ENCODE results near the gene KIF21A.
"Not testable (repeated sequence)": the region's sequence is repeated elsewhere in the genome, so short reads cannot be mapped to it uniquely, and the experiment has no call there.

The KIF21A gene

GRCh38 chr12:39443081-39443928 is at the start of gene KIF21A:
KIF21A (minus strand) TSS chr12:39443120; CDS start chr12:39442970, 150 bp downstream.
- DNase-seq (ENCODE audit: low spot score) = peak; percentile 87

- DNase-seq (ENCODE audit: low spot score) = no peak
Observed at GRCh38 chr12:39490500-39491282, 47.8 kb upstream of the KIF21A start.

DNA sequence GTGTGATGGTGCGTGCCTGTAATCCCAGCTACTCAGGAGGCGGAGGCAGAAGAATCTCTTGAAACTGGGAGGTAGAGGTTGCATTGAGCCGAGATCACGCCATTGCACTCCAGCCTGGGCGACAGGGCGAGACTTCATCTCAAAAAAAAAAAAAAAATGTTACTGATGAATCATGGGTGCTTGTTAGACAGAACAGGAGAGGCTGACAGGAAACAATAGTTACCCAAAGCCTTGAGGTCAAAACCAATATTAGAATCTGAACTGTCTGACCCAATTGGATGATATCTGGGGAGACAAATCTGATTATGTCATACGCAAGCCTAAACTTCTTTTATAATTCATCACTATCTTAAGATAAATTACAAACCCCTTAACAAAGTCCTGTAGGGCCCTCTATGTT is 40.7 kb upstream of the KIF21A start:
- DNase-seq (ENCODE audit: low spot score) = no peak

DNA sequence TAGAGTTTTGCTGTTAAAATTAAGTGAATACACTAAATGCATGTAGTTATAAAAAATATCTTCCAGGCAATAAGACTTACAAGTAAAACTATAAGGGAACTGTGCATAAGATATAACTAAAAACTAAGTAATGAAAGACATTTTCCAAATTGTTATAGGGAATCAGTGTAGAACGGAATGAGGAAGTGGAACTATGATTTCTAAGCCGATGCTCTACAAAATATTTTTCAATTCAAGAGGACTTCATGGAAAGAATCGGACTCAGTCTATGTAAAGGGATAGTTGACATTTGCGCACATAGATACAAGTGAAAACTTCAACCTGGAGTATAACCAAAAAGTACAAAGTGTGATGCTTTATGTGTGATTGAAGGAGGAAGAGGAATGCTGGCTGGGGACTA is 40.1 kb upstream of the KIF21A start:
- no peak for DNase-seq (ENCODE audit: low spot score)

- DNase-seq (ENCODE audit: low spot score) = no peak
Observed at GRCh38 chr12:39476894-39477293, 34.0 kb upstream of the KIF21A start.

GRCh38 chr12:39476121-39476520 is 33.2 kb upstream of the KIF21A start:
- no peak for DNase-seq (ENCODE audit: low spot score)

- DNase-seq (ENCODE audit: low spot score) = not testable (repeated sequence)
Observed at GRCh38 chr12:39475136-39475535, 32.2 kb upstream of the KIF21A start.

- DNase-seq (ENCODE audit: low spot score) = peak; percentile 79
Observed at GRCh38 chr12:39467432-39467870, 24.5 kb upstream of the KIF21A start.

GRCh38 chr12:39464976-39465695 is 22.2 kb upstream of the KIF21A start:
- no peak for DNase-seq (ENCODE audit: low spot score)

DNA sequence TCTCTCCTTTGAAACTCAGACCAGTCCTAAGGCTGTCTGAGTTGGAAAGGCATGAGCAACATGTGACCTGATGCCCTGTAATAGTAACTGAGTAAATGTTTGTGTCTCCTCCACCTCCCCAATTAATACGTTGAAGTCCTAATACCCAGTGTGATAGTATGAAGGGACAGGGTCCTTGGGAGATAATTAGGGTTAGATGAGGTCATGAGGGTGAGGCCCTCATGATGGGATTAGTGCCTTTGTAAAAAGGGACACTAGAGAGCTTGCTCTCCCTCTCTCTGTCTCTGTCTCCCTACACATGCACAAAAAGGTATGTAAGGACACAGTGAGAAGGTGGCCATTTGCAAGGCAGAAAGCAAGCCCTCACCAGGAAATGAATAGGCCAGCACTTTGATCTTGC is 18.1 kb upstream of the KIF21A start:
- DNase-seq (ENCODE audit: low spot score) = no peak

DNA sequence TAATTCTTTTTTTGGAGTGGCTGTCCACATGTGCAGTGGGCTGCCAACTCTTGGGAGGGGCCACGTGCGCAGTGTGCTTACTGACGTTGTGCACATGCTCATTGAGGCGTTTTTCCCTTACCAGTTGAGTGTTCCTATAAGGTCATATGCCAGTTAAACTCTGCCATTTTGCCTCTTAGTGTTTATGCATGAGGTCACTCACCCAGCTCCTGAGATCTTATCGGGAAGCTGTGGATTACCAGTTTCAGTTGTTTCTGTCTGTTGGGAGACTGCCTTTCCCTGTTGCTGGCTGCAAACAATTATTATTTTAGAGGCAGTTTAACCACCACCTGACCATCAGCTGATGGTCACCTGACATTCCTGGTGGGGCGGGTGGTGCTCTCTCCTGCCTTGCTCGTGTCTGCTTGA is 16.1 kb upstream of the KIF21A start:
- no peak for DNase-seq (ENCODE audit: low spot score)

GRCh38 chr12:39451977-39452376 is 9.1 kb upstream of the KIF21A start:
- DNase-seq (ENCODE audit: low spot score) = no peak

DNA sequence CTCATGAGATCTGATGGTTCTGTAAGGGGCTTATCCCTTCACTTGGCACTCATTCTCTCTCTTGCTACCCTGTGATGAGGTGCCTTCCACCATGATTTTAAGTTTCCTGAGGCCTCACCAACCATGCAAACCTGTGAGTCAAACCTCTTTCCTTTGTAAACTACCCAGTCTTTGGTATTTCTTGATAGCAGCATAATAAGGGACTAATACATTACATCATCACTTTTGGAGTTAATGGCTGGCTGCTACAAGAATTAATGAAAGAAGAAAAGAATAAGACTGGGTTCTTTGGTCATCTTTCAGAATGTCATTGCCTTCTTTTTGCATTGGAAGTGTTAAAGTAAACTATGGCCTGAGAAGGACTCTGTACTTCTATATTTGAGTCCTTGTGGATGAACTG is 5.1 kb upstream of the KIF21A start:
- no peak for DNase-seq (ENCODE audit: low spot score)

GRCh38 chr12:39443929-39444209 is 949 bp upstream of the KIF21A start:
- DNase-seq (ENCODE audit: low spot score) = no peak

DNA sequence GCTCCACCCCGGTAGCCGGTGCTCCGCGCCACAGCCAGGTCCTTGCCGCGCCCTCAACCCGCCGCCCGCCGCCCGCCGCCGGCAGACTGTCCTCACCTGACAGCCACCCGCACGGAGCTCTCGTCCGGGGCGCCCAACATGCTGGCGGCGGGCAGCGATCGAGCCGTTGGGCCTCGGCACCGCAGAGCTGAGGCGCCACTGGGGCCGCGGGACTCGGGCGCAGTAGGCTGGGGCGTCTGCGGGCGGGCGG is 164 bp downstream of the KIF21A start:
- DNase-seq (ENCODE audit: low spot score) = no peak

GRCh38 chr12:39441963-39442830 is 723 bp downstream of the KIF21A start:
- peak; percentile 11 for DNase-seq (ENCODE audit: low spot score)

DNA sequence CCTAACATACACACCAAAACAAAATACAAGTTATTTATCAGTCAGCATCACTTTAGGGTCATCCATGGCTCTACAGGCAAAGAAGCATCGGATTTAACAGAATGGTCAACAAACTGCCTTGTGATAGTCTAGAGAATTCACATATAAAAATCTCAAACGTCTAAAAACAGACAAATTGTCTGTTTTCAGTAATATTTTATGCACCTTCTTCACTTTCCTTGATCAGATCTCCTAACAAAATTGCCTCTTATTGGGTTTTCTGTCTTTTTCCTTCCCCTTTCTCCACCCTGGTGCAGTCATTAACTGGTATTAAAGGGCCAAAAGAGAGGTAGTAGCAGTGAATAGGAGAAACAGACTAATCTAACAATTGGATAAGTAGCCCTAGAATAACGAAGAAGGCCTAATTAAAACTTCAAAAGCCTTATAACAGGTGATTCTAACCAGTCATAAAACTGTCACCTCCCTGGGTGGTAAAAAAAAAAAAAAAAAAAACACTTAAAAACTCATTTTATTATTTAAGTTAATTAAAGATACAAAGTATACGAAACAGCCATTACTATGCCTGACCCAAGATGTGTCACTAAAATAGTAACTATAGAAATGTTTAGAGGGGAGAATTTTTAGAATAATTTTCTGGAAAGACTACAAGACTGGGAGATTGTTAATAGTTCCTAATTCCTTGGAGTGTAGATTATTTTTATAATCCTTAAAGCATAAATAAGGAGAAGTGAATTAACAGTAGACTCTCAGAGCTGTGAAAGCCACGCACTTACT is 1.5 kb downstream of the KIF21A start:
- no peak for DNase-seq (ENCODE audit: low spot score)

DNA sequence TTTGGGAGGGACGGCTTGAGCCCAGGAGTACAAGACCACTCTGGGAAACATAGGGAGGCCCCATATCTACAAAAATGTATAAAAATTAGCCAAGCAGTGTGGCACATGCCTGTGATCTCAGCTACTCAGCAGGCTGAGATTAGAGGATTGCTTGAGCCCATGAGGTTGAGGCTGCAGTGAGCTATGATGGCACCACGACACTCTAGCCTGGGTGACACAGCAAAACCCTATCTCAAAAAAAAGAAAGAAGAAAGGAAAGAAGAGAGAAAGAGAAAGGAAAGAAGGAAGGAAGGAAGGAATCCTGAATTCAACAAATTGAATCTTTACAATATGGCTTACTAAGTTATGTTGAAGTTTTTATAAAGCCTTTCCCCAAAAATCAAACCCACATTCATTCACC is 2.1 kb downstream of the KIF21A start:
- DNase-seq (ENCODE audit: low spot score) = no peak

GRCh38 chr12:39440101-39440500 is 2.8 kb downstream of the KIF21A start:
- DNase-seq (ENCODE audit: low spot score) = no peak

DNA sequence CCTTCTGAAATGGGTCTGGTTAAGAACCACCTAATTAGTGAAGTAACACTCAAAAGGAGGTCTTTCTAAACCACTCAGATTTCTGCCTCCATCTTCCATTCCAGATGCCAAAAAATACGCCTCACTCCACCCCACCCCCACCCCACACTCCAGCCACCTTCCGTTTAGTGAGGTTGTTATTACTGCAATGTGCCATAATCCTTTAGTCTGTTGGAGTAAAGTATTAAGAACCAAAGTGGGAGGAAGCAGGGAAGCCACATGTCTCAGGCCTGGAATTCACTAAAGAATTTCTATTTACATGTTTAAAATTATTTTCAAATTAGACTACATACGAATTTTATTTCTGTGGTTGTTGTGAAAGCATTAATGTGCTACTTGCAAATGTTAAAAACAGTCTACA is 7.4 kb downstream of the KIF21A start:
- no peak for DNase-seq (ENCODE audit: low spot score)

- DNase-seq (ENCODE audit: low spot score) = no peak
Observed at GRCh38 chr12:39431797-39432196, 11.1 kb downstream of the KIF21A start.
